IPS-18a (cell line): ENCODE data around the gene AMACR.
"Not testable (repeated sequence)": the region's sequence is repeated elsewhere in the genome, so short reads cannot be mapped to it uniquely, and the experiment has no call there.

Experiments
- H3K27ac ChIP-seq: one replicate; pipeline ENCODE4 v1.5.1; 2013; ENCODE audit warnings: low read length
- H3K27me3 ChIP-seq: one replicate; pipeline ENCODE4 v1.6.1; 2013; ENCODE audit warnings: mild to moderate bottlenecking, low read length; ENCODE audit not compliant: control insufficient read depth, insufficient read depth
- H3K36me3 ChIP-seq: one replicate; pipeline ENCODE4 v1.6.1; 2013; ENCODE audit warnings: low read depth, low read length; ENCODE audit not compliant: control insufficient read depth
- H3K4me1 ChIP-seq: one replicate; pipeline ENCODE4 v1.6.1; 2013; ENCODE audit warnings: low read depth, low read length; ENCODE audit not compliant: control insufficient read depth
- H3K4me3 ChIP-seq: one replicate; pipeline ENCODE4 v1.5.1; 2013; ENCODE audit warnings: low read length
- H3K9ac ChIP-seq: one replicate; pipeline ENCODE4 v1.6.1; 2013; ENCODE audit warnings: mild to moderate bottlenecking, low read length, moderate library complexity
- H3K9me3 ChIP-seq: one replicate; pipeline ENCODE4 v1.6.1; 2013; ENCODE audit warnings: low read depth, low read length; ENCODE audit not compliant: control insufficient read depth

Gene AMACR

DNA sequence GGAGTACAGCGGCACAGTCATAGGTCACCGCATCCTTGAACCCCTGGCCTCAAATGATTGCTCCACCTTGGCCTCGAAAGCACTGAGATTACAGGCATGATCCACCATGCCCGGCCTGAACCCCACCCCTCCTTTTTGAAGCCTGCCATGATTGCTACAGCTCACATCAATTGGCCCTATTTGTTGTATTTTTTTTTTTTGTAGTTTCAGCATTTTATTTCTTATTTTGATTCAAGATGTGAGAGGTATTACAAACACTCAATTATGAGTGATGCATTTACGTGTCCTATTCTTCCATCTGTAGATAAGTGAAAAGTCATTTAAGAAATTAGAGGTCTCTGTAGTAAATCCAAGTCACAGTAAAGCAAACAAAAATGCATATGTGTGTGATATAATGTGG, 55.7 kb downstream of the AMACR start:
- not testable (repeated sequence) for H3K4me3 ChIP-seq, H3K36me3 ChIP-seq, H3K9me3 ChIP-seq, H3K27ac ChIP-seq, H3K27me3 ChIP-seq, H3K9ac ChIP-seq, H3K4me1 ChIP-seq

DNA sequence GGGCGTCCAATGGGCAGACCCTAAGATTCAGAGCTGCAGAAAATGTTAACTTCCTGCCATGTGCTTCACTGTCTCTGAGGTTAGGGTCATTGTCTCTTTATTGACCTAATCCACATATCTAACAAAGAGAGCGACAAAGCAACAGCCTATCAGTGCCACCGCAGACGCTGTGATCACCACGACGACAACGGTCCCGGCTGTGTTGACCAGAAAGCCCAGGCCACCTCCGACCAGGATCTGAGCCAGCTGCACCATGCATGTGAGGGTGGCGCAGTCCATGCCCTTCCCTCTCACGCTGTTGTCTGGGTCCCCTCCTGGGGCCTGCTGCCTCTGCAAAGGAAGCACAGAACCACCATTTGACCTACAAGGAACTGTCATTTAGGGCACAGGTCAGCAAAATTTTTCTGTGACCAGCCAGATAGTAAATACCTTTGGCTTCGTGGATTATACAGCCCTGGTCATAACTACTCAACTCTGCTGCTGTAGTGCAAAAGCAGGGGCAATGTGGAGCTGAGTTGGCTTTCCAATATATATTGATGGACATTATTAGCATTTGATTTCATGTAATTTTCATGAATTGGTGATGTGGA, 63.2 kb downstream of the AMACR start:
- Histone ChIP-seq H3K9ac (no peak overlapping the region), H3K9me3 (no peaks in the 10 kb centered on the region), H3K27me3 (no peaks in the 10 kb centered on the region), H3K4me1 (no peaks in the 10 kb centered on the region), H3K4me3 (no peak overlapping the region), H3K27ac (no peak overlapping the region), H3K36me3 (no peaks in the 10 kb centered on the region)

DNA sequence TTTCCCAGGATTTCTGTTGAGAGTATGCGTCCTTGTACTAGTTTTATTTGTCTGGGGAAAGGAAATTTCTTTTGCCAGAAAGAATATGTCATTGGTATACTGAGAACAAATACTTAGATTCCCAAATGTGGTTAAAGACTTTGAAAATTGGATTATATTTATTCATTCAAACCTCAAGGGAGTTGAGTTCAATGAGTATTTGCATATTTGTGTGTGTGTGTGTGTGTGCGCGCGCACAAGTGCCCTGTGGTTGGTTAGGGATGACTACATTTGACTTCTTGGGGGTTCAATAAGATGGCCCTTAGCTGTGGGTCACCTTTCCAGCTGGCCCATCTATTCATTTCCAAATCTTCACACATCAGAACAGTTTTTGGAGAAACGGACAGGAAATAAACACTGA, 66.8 kb downstream of the AMACR start:
- Histone ChIP-seq H3K27ac (no peak overlapping the region), H3K36me3 (no peaks in the 10 kb centered on the region), H3K4me1 (no peaks in the 10 kb centered on the region), H3K4me3 (no peak overlapping the region), H3K9ac (no peak overlapping the region), H3K9me3 (no peaks in the 10 kb centered on the region), H3K27me3 (peaks cover 16% of the 10 kb centered on the region)

DNA sequence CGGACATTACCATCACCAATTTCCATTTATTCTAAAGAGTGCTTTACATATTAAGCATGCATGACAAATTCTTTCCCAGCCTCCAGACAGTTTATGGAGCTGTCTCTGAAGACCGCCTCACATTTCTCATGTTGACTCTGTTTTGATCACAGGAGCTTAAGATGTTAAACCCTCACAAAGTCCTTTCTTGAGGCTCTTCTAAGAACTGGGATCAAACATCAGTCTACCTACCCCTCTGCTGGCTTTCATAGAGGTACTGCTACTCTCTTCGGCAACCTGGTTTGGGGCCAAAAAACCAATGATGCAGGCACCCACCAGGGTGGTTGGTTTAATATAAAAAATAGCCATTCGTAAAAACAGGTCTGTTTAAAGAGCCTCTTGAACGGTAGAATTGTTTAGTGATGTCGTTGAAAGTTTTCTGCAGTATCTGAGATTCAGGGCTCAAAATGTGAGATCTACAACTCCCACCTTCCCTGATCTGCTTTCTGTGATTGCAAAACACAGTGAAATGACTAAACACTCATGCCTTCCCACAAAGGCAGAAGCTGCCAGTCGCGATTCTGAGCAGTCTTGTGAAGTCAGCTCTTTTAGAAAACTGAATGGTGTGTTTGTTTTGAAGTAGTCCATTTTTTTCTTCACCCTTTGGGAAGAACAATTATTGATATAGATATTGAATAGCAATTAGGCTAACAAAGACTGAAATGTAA, 68.1 kb downstream of the AMACR start:
- Histone ChIP-seq H3K36me3 (no peaks in the 10 kb centered on the region), H3K4me3 (no peak overlapping the region), H3K27ac (no peak overlapping the region), H3K9me3 (no peaks in the 10 kb centered on the region), H3K27me3 (peaks cover 26% of the 10 kb centered on the region), H3K9ac (no peak overlapping the region), H3K4me1 (no peaks in the 10 kb centered on the region)

DNA sequence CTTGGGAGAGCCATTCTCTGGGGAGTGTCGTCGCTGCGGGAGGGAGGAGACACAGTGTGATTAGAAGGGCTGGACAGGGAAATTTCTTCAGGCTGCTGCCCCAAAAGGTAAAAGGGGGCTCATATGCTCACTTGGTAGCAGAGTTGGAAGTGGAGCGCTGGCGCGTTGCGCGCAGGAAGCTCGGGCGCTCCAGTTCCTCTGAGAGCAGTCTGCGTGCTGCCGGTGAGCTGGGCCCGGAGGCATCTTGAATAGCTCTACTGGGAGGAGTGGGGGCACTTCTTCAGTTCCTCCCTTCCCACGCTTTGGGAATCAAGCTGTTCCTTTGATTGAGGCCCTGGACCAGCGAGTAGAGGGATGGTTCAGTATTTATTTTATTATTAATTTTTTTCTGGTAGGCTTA, 69.0 kb downstream of the AMACR start:
- no peak overlapping the region for H3K4me3 ChIP-seq
- no peak overlapping the region for H3K27ac ChIP-seq
- no peaks in the 10 kb centered on the region for H3K9me3 ChIP-seq
- H3K9ac ChIP-seq, result no peak overlapping the region
- H3K4me1 ChIP-seq, result no peaks in the 10 kb centered on the region
- peaks cover 26% of the 10 kb centered on the region for H3K27me3 ChIP-seq
- H3K36me3 ChIP-seq, result no peaks in the 10 kb centered on the region

DNA sequence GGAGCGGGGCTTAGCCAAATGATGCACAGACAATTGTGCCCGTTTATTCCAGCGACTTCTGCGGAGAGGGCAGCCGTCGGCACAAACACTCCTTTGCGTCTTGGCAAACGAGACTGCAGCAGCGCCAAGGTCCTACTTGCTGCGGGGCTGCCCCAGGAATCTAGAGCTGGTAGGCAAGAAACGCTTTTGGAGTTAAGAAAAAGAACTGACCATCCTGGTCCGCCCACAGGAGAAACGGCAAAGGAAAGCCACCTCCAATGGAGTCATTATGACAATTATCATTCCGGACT, 69.4 kb downstream of the AMACR start:
- H3K4me3 ChIP-seq, result no peak overlapping the region
- H3K27me3 ChIP-seq, result peaks cover 26% of the 10 kb centered on the region
- no peaks in the 10 kb centered on the region for H3K36me3 ChIP-seq
- H3K4me1 ChIP-seq, result no peaks in the 10 kb centered on the region
- no peak overlapping the region for H3K27ac ChIP-seq
- no peaks in the 10 kb centered on the region for H3K9me3 ChIP-seq
- no peak overlapping the region for H3K9ac ChIP-seq

DNA sequence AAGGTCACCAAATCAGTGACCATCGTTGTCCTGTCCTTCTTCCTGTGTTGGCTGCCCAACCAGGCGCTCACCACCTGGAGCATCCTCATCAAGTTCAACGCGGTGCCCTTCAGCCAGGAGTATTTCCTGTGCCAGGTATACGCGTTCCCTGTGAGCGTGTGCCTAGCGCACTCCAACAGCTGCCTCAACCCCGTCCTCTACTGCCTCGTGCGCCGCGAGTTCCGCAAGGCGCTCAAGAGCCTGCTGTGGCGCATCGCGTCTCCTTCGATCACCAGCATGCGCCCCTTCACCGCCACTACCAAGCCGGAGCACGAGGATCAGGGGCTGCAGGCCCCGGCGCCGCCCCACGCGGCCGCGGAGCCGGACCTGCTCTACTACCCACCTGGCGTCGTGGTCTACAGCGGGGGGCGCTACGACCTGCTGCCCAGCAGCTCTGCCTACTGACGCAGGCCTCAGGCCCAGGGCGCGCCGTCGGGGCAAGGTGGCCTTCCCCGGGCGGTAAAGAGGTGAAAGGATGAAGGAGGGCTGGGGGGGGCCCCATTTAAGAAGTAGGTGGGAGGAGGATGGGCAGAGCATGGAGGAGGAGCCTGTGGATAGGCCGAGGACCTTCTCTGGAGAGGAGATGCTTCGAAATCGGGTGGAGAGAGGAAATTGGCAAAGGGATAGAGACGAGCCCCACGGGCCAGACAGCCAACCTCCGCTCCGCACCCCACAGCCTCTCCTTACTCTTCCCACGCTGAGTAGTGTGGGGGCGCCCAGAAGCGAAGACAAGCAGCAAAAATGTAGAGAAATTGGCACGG, 69.9 kb downstream of the AMACR start:
- Histone ChIP-seq H3K27me3 (peaks cover 26% of the 10 kb centered on the region), H3K27ac (no peak overlapping the region), H3K9me3 (no peaks in the 10 kb centered on the region), H3K36me3 (no peaks in the 10 kb centered on the region), H3K9ac (no peak overlapping the region), H3K4me3 (no peak overlapping the region), H3K4me1 (no peaks in the 10 kb centered on the region)

DNA sequence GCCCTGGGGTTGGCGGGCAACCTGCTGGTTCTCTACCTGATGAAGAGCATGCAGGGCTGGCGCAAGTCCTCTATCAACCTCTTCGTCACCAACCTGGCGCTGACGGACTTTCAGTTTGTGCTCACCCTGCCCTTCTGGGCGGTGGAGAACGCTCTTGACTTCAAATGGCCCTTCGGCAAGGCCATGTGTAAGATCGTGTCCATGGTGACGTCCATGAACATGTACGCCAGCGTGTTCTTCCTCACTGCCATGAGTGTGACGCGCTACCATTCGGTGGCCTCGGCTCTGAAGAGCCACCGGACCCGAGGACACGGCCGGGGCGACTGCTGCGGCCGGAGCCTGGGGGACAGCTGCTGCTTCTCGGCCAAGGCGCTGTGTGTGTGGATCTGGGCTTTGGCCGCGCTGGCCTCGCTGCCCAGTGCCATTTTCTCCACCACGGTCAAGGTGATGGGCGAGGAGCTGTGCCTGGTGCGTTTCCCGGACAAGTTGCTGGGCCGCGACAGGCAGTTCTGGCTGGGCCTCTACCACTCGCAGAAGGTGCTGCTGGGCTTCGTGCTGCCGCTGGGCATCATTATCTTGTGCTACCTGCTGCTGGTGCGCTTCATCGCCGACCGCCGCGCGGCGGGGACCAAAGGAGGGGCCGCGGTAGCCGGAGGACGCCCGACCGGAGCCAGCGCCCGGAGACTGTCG, 70.7 kb downstream of the AMACR start:
- no peak overlapping the region for H3K9ac ChIP-seq
- no peaks in the 10 kb centered on the region for H3K9me3 ChIP-seq
- H3K4me1 ChIP-seq, result no peaks in the 10 kb centered on the region
- H3K27me3 ChIP-seq, result peaks cover 26% of the 10 kb centered on the region
- H3K36me3 ChIP-seq, result no peaks in the 10 kb centered on the region
- no peak overlapping the region for H3K27ac ChIP-seq
- H3K4me3 ChIP-seq, result no peak overlapping the region

DNA sequence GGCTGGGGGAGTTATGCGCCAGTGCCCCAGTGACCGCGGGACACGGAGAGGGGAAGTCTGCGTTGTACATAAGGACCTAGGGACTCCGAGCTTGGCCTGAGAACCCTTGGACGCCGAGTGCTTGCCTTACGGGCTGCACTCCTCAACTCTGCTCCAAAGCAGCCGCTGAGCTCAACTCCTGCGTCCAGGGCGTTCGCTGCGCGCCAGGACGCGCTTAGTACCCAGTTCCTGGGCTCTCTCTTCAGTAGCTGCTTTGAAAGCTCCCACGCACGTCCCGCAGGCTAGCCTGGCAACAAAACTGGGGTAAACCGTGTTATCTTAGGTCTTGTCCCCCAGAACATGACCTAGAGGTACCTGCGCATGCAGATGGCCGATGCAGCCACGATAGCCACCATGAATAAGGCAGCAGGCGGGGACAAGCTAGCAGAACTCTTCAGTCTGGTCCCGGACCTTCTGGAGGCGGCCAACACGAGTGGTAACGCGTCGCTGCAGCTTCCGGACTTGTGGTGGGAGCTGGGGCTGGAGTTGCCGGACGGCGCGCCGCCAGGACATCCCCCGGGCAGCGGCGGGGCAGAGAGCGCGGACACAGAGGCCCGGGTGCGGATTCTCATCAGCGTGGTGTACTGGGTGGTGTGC, 71.4 kb downstream of the AMACR start, which contains the start of gene RXFP3:
Gene RXFP3 (plus strand): TSS at position 6 of the 636 bp plus-strand sequence. CDS start 355 bp downstream, at position 361.
- Histone ChIP-seq H3K4me1 (no peaks in the 10 kb centered on the region), H3K9ac (no peak within 1 kb of the TSS), H3K9me3 (no peaks in the 10 kb centered on the region), H3K4me3 (peak within 1 kb of the TSS; percentile 72), H3K36me3 (no peaks in the 10 kb centered on the region), H3K27ac (no peak within 1 kb of the TSS), H3K27me3 (peaks cover 26% of the 10 kb centered on the region)
